ENCODE results near the gene F8.

The F8 gene

DNA sequence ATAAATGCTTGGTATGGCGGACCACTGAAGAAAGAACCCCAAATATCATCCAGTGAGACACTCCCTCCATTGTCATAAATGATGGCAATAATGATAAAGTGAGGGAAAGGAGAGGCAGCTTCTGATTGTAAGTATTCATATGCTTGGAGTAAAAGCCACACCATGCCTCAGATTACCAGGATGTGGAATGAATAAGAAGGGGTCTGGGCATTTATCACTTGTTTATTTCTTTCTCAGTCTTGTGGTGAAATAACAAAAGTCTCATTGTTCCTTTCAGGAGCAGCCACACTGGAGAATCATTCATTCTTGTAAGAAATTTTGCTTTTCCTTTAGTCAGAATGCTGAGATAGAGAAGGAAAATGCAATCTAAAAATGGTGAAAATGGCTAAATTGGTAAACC lies 21.7 kb downstream of the F8 start:
- H3K36me3 ChIP-seq (ENCODE audit: insufficient read depth, low read length), result no peaks in the 10 kb centered on the region
- H3K4me1 ChIP-seq (ENCODE audit: control insufficient read depth, insufficient read depth, low read length), result no peaks in the 10 kb centered on the region
- H3K9me3 ChIP-seq (replicated peaks; ENCODE audit: low read length), result no peaks in the 10 kb centered on the region
- H3K27me3 ChIP-seq (ENCODE audit: control insufficient read depth, insufficient read depth, low read length), result no peaks in the 10 kb centered on the region
- no peak overlapping the region for H3K4me2 ChIP-seq (ENCODE audit: low read length)
- H3K9ac ChIP-seq (ENCODE audit: low read depth, low read length), result no peak overlapping the region
- no peak overlapping the region for H3K4me3 ChIP-seq (ENCODE audit: low read length)

DNA sequence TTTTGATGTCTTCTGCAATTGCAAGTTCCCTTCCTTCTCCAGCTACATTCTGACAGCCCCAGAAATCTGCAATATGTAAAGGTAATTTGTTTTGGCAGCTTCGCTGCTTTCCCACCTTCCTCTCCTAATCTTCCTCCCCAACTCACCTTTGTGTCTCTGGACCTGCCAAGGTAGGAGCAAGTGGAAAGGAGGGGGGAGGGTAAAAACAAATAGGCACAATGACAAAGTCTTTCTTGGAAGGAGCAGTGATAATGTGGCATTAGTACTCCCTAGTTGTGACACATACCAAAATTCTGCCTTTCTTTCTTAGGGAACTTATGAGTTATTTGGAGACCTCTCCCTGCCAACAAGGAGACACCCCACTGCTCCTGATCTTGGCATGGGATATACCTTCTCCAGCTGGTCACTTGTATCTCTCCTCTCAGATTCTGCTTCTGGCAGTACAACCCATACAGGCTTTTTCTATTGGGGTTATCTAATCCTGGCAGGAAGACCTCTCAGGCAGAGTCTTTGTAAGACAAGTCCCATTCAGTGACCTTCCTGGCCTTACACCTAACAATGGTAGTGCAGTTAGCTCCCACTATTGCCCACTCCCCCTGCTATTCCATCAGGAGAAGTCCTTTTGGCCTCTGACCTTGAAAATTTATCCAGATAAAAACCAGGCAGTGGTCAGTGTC lies 24.2 kb downstream of the F8 start:
- H3K4me3 ChIP-seq (ENCODE audit: low read length), result no peak overlapping the region
- no peaks in the 10 kb centered on the region for H3K4me1 ChIP-seq (ENCODE audit: control insufficient read depth, insufficient read depth, low read length)
- no peak overlapping the region for H3K4me2 ChIP-seq (ENCODE audit: low read length)
- no peaks in the 10 kb centered on the region for H3K27me3 ChIP-seq (ENCODE audit: control insufficient read depth, insufficient read depth, low read length)
- no peaks in the 10 kb centered on the region for H3K36me3 ChIP-seq (ENCODE audit: insufficient read depth, low read length)
- H3K9ac ChIP-seq (ENCODE audit: low read depth, low read length), result no peak overlapping the region
- no peaks in the 10 kb centered on the region for H3K9me3 ChIP-seq (replicated peaks; ENCODE audit: low read length)

DNA sequence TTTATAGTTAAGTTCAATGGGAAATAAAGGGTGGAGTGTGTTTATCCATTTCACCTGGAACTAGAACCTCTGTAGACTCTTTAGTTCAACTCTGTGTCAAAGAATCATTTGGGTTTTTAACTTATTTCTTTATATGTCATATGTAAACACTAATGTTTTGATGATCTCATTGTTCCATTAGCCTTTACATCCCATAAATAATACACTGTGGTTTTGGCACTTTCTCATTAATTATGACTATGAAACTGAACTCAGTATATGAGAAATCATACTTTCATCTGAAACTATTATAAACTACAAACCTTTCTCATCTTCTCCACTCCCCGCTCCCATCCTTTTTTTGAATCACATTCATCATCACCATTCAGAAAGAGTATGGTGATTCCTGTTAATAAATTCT lies 31.0 kb downstream of the F8 start:
- no peaks in the 10 kb centered on the region for H3K4me1 ChIP-seq (ENCODE audit: control insufficient read depth, insufficient read depth, low read length)
- no peak overlapping the region for H3K4me3 ChIP-seq (ENCODE audit: low read length)
- H3K27me3 ChIP-seq (ENCODE audit: control insufficient read depth, insufficient read depth, low read length), result no peaks in the 10 kb centered on the region
- H3K4me2 ChIP-seq (ENCODE audit: low read length), result no peak overlapping the region
- no peaks in the 10 kb centered on the region for H3K9me3 ChIP-seq (replicated peaks; ENCODE audit: low read length)
- H3K36me3 ChIP-seq (ENCODE audit: insufficient read depth, low read length), result no peaks in the 10 kb centered on the region
- H3K9ac ChIP-seq (ENCODE audit: low read depth, low read length), result no peak overlapping the region

DNA sequence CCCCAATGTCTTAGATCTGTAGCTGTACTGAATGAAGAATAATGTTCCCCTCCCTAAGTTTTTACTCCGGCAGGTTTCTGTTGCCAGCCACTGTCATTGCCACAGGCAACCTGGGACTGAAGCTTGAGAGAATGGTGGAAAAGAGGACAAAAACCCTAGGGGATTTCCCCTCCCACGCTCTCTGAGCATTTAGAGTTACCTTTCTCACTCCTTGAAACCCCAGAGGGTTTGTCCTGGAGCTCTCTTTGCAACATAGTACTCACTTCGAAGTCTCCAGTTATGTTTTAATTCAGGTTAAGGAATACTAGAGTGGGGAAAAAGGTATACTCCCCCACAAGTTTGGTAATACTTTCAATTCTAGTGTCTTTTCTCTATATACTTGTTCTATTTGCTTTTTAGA lies 31.5 kb downstream of the F8 start:
- no peaks in the 10 kb centered on the region for H3K9me3 ChIP-seq (replicated peaks; ENCODE audit: low read length)
- no peak overlapping the region for H3K4me3 ChIP-seq (ENCODE audit: low read length)
- no peak overlapping the region for H3K4me2 ChIP-seq (ENCODE audit: low read length)
- no peaks in the 10 kb centered on the region for H3K4me1 ChIP-seq (ENCODE audit: control insufficient read depth, insufficient read depth, low read length)
- H3K9ac ChIP-seq (ENCODE audit: low read depth, low read length), result no peak overlapping the region
- H3K27me3 ChIP-seq (ENCODE audit: control insufficient read depth, insufficient read depth, low read length), result no peaks in the 10 kb centered on the region
- no peaks in the 10 kb centered on the region for H3K36me3 ChIP-seq (ENCODE audit: insufficient read depth, low read length)

- Histone ChIP-seq H3K27me3 (ENCODE audit: control insufficient read depth, insufficient read depth, low read length) (no peaks in the 10 kb centered on the region), H3K4me1 (ENCODE audit: control insufficient read depth, insufficient read depth, low read length) (no peaks in the 10 kb centered on the region), H3K9me3 (replicated peaks; ENCODE audit: low read length) (no peaks in the 10 kb centered on the region), H3K9ac (ENCODE audit: low read depth, low read length) (no peak overlapping the region), H3K4me2 (ENCODE audit: low read length) (no peak overlapping the region), H3K36me3 (ENCODE audit: insufficient read depth, low read length) (no peaks in the 10 kb centered on the region), H3K4me3 (ENCODE audit: low read length) (no peak overlapping the region)
These were observed 32.0 kb downstream of the F8 start for GRCh38 chrX:154990496-154990895.

DNA sequence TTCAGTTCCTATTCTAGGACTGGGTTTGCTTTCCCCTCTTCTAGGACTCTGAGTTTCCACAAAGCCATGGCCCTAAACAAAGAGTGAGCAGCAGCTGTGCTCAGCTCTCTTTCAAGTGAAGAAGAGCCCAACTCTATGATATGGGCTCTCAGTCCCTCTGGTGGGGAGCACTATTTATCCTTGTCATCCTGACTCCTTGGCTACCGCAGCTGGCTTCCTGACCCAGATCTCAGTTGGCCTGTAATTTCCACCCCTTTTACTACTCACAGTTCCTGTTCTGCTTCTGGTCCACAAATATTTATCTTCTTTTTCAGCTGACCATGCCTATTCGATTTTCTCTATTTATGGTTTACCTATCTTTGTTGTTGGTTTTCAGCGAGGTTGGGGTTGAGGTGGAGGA lies 33.8 kb downstream of the F8 start:
- Histone ChIP-seq H3K27me3 (ENCODE audit: control insufficient read depth, insufficient read depth, low read length) (no peaks in the 10 kb centered on the region), H3K4me1 (ENCODE audit: control insufficient read depth, insufficient read depth, low read length) (no peaks in the 10 kb centered on the region), H3K4me2 (ENCODE audit: low read length) (no peak overlapping the region), H3K9ac (ENCODE audit: low read depth, low read length) (no peak overlapping the region), H3K9me3 (replicated peaks; ENCODE audit: low read length) (no peaks in the 10 kb centered on the region), H3K36me3 (ENCODE audit: insufficient read depth, low read length) (no peaks in the 10 kb centered on the region), H3K4me3 (ENCODE audit: low read length) (no peak overlapping the region)

DNA sequence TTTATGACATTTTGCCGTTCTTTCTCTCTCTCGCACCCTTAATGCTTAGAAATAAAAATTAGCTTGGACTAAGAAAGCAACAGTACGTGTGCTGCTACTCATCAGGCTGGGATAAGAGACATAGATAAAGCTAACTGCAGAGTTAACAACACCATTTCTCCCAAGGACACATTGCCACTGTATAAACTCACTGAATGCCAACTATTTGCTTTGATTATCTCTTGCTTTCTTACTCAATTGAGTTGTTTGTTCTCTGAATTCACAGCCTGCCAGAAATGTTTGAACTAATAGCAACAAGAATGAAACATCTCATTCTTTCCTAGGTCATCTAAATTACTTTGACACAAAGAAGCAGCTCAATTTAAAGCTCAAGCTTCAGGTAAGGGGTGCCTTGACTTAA lies 34.6 kb downstream of the F8 start:
- H3K4me2 ChIP-seq (ENCODE audit: low read length), result no peak overlapping the region
- no peaks in the 10 kb centered on the region for H3K4me1 ChIP-seq (ENCODE audit: control insufficient read depth, insufficient read depth, low read length)
- H3K9me3 ChIP-seq (replicated peaks; ENCODE audit: low read length), result no peaks in the 10 kb centered on the region
- H3K9ac ChIP-seq (ENCODE audit: low read depth, low read length), result no peak overlapping the region
- H3K27me3 ChIP-seq (ENCODE audit: control insufficient read depth, insufficient read depth, low read length), result no peaks in the 10 kb centered on the region
- H3K4me3 ChIP-seq (ENCODE audit: low read length), result no peak overlapping the region
- H3K36me3 ChIP-seq (ENCODE audit: insufficient read depth, low read length), result no peaks in the 10 kb centered on the region

DNA sequence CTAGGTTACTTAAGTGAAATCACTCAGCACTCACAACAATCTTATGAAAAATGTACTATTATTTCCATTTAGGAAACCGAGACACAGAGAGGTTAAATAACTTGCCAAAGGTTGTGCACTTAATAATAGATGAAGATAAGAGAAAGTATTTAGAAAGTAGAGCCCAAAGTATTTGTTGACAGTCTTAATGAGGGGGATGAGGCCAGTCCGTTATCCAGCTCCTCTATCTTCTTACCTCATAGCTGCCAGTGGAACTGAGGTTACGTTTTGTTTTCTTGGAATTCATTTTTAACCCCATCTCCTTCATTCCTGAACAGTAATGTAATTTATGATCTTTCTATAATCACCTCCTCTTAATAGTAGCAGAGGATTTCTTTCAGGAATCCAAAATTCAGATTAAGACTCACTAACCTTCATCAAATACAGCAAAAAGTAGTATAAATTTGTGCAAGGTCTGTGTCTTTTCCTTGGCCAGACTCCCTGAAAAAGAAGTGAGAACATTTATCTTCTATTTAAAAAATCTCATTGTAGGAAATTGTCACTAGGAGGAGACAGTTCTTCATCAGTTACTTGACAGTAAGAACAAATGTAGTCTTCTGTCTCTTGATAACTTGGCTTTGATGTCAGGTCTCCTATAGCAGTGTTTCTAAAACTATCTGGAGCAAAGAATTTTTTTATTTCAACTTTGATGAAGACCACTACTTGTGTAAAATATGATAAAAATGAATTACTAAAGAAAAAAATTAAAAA lies 35.5 kb downstream of the F8 start:
- no peaks in the 10 kb centered on the region for H3K36me3 ChIP-seq (ENCODE audit: insufficient read depth, low read length)
- no peak overlapping the region for H3K9ac ChIP-seq (ENCODE audit: low read depth, low read length)
- H3K27me3 ChIP-seq (ENCODE audit: control insufficient read depth, insufficient read depth, low read length), result no peaks in the 10 kb centered on the region
- H3K4me2 ChIP-seq (ENCODE audit: low read length), result no peak overlapping the region
- H3K4me1 ChIP-seq (ENCODE audit: control insufficient read depth, insufficient read depth, low read length), result no peaks in the 10 kb centered on the region
- H3K9me3 ChIP-seq (replicated peaks; ENCODE audit: low read length), result no peaks in the 10 kb centered on the region
- no peak overlapping the region for H3K4me3 ChIP-seq (ENCODE audit: low read length)

- H3K27me3 ChIP-seq (ENCODE audit: control insufficient read depth, insufficient read depth, low read length), result no peaks in the 10 kb centered on the region
- peak overlapping the region; percentile 53 for H3K4me2 ChIP-seq (ENCODE audit: low read length)
- no peaks in the 10 kb centered on the region for H3K4me1 ChIP-seq (ENCODE audit: control insufficient read depth, insufficient read depth, low read length)
- H3K9me3 ChIP-seq (replicated peaks; ENCODE audit: low read length), result no peaks in the 10 kb centered on the region
- H3K36me3 ChIP-seq (ENCODE audit: insufficient read depth, low read length), result no peaks in the 10 kb centered on the region
- no peak overlapping the region for H3K9ac ChIP-seq (ENCODE audit: low read depth, low read length)
- H3K4me3 ChIP-seq (ENCODE audit: low read length), result peak overlapping the region; percentile 55
These were observed 41.5 kb downstream of the F8 start for GRCh38 chrX:154981116-154981411.

DNA sequence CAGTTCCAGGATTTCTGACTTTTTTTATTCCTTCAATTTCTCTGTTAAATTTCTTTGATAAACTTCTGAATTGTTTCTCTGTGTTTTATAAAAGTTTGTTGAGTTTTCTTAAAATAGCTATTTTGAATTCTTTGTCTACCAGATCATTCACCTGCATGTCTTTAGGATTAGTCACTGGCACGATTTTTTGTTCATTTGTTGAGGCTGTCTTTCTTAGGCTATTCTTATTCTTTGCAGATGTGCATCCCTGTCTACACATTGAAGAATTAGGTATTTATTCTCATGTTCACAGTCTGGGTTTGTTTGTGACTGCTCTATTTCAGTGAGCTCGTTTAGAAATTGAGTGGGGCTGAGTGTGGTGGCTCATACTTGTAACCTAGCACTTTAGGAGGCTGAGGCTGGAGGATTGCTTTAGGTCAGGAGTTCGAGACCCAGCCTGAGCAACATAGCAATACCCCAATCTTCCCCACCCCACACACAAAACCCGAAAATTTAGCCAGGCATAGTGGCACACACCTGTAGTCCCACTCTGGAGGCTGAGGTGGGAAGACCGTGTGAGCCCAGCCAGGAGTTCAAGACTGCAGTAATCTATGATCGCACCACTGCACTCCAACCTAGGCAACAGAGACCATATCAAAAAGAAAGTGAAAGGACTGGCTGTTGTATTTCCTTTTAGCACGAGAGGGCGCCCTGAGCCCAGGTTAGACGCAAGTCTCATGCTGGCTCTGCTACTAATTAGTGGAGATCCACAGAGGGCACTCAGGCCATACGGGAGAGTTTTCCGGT lies 42.0 kb downstream of the F8 start:
- H3K4me1 ChIP-seq (ENCODE audit: control insufficient read depth, insufficient read depth, low read length), result no peaks in the 10 kb centered on the region
- no peaks in the 10 kb centered on the region for H3K9me3 ChIP-seq (replicated peaks; ENCODE audit: low read length)
- no peaks in the 10 kb centered on the region for H3K27me3 ChIP-seq (ENCODE audit: control insufficient read depth, insufficient read depth, low read length)
- peak overlapping the region; percentile 55 for H3K4me3 ChIP-seq (ENCODE audit: low read length)
- H3K36me3 ChIP-seq (ENCODE audit: insufficient read depth, low read length), result no peaks in the 10 kb centered on the region
- H3K9ac ChIP-seq (ENCODE audit: low read depth, low read length), result no peak overlapping the region
- peak overlapping the region; percentile 53 for H3K4me2 ChIP-seq (ENCODE audit: low read length)

DNA sequence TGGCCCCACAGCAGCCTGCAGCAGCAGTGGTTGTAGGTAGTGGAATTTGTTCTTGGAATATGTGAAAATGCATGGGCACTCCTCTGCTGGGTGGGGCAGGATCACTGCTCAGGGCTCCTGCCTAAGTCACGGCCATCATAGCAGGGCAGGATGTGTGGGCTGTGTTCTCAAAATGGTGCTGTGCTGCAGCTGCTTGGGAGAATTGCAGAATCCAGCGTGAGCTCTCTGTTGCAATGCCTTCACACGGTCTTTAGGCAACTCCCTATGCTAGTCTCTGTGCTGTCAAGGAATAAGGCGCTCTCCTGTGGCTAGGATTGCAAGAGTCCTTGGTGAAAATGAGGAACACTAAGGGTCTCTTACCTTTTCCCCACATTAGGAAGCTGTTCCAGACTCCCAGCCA lies 42.9 kb downstream of the F8 start:
- Histone ChIP-seq H3K4me2 (ENCODE audit: low read length) (no peak overlapping the region), H3K9me3 (replicated peaks; ENCODE audit: low read length) (no peaks in the 10 kb centered on the region)

More for the DNA sequence above, 42.9 kb downstream of the F8 start:
- Histone ChIP-seq H3K9ac (ENCODE audit: low read depth, low read length) (no peak overlapping the region), H3K4me1 (ENCODE audit: control insufficient read depth, insufficient read depth, low read length) (no peaks in the 10 kb centered on the region), H3K36me3 (ENCODE audit: insufficient read depth, low read length) (no peaks in the 10 kb centered on the region), H3K4me3 (ENCODE audit: low read length) (no peak overlapping the region), H3K27me3 (ENCODE audit: control insufficient read depth, insufficient read depth, low read length) (no peaks in the 10 kb centered on the region)
